ENCODE data around the gene PTGER3.
"Not testable (repeated sequence)": the region's sequence is repeated elsewhere in the genome, so short reads cannot be mapped to it uniquely, and the experiment has no call there.

The PTGER3 gene

GRCh38 chr1:70945676-70946075, 101.9 kb downstream of the PTGER3 start:
- no peak for DNase-seq

DNA sequence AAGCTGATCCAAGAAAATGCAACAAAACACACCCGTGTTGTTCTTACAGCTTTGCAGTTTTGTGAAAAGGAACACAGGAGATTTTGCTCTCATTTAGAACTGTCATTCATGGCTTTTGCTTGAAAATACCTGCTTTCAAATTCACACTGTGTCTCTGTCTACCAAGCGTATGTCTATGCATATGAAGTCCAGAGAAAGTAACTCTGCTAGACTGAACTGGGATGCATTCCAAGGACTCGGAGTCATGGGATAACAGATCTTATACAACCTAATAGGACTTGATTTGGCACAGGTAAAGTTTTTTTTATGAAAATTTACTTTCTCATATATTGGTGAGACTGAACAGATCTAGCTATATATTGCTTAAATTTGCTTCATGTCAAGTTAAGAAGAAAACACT, 102.4 kb downstream of the PTGER3 start:
- no peak for DNase-seq

DNA sequence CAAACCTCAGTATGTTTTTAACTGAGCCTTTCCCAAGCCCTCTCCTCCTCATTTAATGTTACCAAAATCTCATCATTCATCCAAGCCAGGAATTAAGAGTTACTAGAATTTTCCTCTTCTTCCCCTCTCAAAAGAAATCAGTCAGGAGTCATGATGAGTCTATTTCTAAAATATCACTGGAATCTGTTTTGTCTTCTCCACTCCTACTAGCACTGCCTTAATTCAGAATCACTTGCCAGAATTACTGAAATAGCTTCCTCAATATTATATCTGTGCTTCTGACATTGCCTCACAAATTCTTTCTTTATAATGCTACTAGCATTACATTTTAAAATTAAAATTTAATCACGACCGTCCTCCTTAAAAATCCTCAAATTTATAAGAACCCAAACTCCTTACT, 106.1 kb downstream of the PTGER3 start:
- DNase-seq = no peak

GRCh38 chr1:70940398-70940797, 107.2 kb downstream of the PTGER3 start:
- DNase-seq = not testable (repeated sequence)

DNA sequence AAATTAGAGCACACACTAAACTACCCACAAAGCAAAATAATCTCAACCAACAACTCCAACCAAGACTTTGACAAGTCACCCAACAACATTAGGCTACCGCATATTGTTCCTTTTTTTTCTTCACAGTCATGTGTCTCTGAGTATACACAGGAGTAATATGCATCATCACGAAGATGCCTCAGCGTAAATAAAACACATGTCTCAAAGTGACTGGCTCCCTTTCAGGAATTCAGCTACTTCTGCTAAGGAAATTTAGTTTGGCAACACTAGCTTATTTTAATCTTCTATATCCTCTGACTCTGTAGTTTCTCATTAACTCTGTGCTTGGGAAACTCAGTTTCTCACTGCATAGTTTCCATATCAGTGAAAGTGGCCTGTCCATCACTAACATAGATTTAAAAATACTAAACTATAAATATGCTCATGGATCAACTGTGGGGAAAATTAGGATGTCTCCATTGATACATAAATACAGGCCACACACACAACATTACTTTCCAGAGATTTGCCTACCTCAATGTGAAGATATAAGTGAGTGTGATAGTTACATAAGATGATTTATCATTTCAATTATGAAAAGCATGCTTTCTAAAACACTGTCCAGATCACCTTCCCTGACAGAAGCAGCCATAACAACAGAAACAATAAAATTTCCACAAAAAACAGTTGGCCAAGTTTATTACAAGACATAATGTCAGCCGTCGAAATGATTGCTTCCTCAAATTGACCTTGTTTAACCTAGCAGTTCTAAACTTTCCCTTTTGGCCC, 113.2 kb downstream of the PTGER3 start:
- no peak for DNase-seq

DNA sequence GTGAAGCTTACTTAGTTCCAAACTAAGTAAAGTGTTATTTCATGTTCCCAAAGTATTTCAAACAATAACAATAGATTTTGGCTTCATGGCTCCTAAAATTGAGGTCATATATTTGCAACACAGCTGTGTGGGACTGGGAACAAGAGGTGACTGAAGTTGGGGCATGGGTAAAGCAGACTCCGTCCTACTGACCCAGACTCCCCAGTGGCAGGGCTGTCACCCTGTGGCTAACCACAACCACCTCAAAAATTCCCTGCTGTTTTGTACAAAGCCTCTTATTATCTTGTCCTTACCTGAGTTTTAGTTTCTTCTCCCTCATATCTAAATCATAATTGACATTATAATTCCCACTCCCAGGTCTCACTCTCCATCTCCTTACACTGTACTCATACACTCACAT, 117.6 kb downstream of the PTGER3 start:
- DNase-seq = no peak

GRCh38 chr1:70922196-70922595, 125.4 kb downstream of the PTGER3 start:
- no peak for DNase-seq
